GM19438 (cell line): ENCODE results near the gene LIMS3.
A peak's percentile ranks its signal among the peaks of the same experiment; 100 is the strongest.
"Not testable (repeated sequence)": the region's sequence is repeated elsewhere in the genome, so short reads cannot be mapped to it uniquely, and the experiment has no call there.

Source experiments
- ATAC-seq: cut with Tn5 transposase; IDR thresholded peaks from one replicate; pipeline ENCODE4 v1.9.1; 2021; ENCODE audit warnings: low read depth; ENCODE audit not compliant: unreplicated experiment

LIMS3 gene, protein sequence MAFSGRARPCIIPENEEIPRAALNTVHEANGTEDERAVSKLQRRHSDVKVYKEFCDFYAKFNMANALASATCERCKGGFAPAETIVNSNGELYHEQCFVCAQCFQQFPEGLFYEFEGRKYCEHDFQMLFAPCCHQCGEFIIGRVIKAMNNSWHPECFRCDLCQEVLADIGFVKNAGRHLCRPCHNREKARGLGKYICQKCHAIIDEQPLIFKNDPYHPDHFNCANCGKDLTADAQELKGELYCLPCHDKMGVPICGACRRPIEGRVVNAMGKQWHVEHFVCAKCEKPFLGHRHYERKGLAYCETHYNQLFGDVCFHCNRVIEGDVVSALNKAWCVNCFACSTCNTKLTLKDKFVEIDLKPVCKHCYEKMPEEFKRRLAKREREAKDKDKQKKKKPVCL

DNA sequence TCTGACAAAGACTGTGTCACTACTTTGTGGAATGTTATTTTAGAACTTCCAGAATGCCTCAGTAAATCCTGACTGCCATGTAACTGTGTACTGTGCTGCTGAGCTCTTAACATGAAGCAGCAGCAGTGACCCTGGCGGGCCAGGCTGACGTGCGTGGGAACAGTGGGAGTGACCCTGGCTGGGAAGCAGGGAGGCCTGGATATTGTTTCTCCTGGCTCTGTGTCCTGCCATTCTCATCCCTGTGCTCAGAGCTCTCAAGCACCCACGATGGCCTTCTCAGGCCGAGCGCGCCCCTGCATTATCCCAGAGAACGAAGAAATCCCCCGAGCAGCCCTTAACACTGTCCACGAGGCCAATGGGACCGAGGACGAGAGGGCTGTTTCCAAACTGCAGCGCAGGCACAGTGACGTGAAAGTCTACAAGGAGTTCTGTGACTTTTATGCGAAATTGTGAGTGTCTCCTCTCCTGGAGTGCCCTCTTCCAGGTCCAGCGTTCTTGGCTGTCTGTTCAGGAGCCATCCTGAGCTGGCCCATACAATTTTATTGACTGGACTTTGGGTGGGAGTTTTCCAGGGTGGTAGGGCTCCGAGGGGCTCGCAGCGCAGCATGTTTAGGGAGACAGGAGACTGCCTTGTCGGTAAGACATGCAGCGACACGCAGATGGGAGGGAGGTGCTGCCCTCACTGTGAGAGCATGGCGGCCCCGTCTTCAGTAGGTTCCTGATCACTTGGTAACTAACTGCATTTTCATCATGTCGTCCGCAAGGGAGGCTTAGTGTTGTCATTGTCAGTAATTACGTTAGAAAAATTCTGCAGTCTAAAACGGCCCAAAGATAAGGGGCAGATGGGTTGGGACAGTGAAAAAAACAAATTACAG, at the start of gene LIMS3:
Gene LIMS3 (plus strand): TSS at position 227 of the 875 bp plus-strand sequence. CDS start 41 bp downstream, at position 268.
- ATAC-seq, result not testable (repeated sequence)

DNA sequence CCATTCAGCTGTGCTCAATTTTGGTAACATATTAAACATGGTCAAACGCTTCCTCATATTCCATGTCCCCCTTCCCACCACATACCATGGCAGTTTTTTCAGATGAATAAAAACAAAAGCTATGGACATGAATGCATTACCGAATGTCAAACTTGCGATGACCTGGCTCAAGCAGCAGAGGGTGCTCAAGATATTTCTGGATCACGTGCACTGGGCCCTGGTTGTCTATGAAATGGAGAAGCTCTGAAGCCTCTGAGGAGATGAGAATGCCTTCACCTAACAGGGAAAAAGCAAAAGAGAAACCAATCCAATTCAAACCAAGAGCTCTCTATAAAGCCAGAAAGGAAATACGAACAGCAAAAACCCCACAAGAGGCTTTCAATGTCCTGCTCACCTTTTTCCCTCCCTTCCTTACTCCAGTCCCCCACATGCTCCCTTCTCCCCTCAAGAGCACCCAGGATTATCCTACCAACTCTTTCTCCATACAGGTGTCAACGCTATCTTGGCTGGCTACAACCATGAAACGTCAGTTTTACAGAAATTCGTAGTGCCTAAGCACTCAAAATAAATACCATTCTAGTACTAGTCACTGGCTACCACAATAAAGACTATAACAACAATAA, 27.2 kb upstream of the LIMS3 start:
- peak; percentile 89 for ATAC-seq

DNA sequence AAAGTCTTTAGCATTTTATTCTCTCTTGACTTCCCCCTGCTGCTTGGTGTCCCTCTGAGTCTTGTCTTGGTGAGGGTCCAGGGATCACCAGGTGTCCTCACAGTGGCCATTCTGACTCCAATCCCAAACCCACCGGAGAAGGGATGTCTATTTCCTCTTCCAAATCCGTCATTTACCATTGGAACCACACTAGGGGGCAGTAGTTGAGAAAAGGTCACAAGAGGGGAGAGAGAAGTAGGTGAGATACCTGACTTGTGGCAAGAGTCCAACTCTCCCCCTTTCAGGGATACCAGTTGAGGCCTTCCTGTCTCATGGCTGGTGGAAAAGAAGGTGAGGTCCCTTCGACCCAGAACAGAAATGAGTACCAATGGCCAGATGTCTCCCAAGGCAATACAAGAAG, 21.9 kb upstream of the LIMS3 start:
- not testable (repeated sequence) for ATAC-seq

DNA sequence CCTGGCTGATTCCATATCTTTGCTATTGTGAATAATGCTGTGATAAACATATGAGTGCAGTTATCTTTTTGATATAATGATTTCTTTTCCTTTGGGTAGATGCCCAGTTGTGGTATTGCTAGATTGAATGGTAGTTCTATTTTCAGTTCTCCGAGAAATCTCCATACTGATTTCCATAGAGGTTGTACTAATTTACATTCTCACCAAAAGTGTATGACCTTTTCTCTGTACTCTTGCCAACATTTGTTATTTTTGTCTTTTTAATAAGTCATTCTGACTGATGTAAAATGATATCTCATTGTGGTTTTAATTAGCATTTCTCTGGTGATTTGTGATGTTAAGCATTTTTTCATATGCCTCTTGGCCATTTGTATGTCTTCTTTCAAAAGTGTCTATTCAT, 16.4 kb upstream of the LIMS3 start:
- not testable (repeated sequence) for ATAC-seq

DNA sequence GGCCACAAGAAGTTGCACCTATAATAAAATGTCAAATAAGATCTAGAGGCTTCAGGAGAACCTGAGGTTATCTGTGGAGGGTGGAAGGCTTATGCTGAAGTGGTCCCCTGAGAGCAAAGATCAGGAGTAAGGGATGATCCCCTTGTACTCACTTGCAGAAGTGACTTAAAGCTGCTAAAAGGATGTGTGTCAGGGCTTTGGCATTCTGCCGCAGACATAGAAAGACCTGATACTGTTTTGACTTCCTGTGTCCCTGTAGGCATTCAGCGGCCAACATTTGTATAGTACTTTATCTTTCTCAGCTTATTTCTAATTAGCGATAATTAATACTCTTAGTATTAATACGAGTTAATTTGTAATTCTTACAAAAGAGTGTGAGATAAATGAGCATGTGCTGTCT, 10.1 kb upstream of the LIMS3 start:
- not testable (repeated sequence) for ATAC-seq

DNA sequence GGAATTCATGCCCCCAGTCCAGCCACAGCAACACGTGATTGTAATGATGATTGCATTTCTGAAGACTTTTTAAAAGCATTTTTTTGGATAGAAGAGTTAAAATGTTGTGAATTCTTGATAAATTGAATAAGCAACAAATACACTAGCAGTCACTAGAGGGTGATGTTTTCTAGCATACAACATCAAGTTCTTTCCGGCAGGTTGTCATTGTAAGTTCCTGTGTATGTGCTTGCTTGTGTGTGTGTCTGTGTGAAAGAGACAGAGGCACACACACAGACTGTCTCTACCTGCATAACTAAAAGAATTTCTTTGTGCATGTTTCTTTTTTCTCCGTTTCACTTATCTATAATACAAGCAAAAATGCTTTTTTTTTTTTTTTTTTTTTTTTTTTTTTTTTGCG, 8.6 kb upstream of the LIMS3 start:
- ATAC-seq, result not testable (repeated sequence)

DNA sequence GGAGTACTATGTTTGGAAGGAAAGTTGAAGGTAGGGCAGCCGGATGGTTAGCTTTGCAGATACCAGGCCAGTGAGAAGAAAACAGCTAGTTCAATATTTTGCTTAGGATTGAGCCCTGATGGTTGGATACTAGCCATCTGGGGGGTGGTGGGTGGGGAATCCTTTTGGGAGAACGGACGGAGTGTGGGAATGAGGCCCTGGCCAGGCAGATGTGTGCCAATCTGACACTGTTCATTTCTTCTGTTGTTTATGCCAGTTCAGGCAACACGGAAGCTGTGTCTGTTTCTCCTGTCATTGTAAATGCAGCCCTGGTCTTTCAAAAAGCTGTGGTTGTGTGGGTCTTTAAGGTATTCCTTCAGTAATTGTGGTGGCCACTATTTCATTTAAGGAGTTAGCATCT, 7.5 kb upstream of the LIMS3 start:
- ATAC-seq, result not testable (repeated sequence)

DNA sequence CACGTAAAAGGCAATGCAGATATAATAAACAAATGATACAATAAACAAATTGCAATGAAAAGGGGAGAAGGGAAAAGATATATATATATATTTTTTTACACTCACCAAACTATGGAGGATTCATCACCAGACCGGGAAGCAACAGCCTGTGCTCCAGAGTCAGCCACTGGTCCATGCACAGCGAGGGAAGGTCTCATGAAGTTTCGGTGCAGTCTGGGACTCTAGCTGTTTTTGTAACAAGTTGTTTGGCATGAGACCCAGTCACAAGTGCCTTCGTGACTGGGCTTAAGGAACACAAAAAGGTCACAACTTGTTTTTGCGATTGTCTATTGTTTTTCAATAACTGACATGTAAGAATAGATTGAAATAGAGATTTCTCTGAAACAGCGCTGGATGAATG, 4.8 kb upstream of the LIMS3 start:
- not testable (repeated sequence) for ATAC-seq

DNA sequence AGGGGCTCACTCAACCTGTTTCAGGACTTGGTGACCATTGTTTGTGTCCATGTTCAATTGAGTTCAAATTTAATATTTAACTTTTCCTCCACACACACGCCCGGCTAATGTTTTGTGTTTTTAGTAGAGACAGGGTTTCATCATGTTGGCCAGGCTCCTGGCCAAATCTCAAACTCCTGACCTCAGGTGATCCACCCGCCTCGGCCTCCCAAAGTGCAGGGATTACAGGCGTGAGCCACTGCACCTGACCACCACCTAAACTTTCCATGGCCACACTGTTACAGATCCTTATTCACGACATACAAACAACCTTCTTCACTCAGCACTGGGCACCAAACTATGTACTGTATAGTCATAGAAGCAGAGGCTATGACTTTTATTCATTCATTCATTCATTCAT, 4.3 kb upstream of the LIMS3 start:
- ATAC-seq, result not testable (repeated sequence)

DNA sequence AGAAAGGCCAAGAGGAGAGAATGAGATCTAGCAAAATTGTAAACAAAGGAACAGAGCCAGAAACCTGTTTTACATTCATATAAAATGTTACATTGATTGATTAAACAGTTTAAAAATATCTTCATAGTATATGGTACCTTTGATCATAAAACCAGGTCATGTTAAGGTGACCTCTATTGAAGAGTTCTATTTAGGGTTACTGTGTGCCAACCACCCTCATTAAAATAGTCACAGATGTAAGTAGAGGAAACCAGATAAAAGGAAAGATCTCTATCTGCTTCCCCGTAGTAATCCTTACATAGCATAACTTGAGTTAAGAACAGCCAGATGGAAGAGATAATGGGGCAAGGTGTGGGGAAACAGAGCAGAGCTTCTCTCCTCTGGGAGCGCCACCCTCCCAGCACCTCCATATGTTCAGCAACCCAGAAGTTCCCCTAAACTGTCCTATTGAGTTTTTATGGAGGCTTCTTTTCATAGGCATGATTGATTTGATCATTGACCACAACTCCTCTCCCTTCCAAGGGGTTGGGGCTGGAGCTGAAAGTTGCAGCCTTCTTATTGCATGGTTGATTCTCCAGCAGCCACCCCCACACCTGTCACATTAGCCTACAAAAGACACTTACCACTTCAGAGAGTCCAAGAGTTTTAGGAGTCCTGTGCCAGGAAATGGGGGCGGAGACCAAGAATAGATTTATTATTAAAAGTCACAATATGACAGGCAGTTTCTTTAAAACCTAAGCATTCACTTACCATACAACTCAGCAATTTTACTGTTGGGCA, 3.2 kb upstream of the LIMS3 start:
- ATAC-seq, result not testable (repeated sequence)

DNA sequence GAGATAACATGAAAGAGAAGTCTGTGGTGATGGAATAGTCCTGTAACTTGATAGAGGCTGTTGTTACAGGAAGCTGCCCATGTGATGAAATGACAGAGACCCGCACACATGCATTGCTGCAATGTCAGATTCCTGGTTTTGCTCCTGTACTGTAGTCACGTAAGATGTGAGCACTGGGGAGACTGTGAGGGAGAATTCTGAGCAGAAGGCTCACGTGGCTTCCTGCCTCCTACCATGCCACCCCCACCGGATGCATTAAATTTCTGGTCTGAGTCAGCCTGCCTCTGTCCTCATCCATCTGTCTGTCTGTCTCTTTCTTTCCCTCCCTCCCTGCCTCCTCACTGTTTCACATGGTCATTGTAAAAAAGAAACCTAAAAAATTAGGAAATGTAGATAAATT, 2.3 kb upstream of the LIMS3 start:
- peak; percentile 95 for ATAC-seq

DNA sequence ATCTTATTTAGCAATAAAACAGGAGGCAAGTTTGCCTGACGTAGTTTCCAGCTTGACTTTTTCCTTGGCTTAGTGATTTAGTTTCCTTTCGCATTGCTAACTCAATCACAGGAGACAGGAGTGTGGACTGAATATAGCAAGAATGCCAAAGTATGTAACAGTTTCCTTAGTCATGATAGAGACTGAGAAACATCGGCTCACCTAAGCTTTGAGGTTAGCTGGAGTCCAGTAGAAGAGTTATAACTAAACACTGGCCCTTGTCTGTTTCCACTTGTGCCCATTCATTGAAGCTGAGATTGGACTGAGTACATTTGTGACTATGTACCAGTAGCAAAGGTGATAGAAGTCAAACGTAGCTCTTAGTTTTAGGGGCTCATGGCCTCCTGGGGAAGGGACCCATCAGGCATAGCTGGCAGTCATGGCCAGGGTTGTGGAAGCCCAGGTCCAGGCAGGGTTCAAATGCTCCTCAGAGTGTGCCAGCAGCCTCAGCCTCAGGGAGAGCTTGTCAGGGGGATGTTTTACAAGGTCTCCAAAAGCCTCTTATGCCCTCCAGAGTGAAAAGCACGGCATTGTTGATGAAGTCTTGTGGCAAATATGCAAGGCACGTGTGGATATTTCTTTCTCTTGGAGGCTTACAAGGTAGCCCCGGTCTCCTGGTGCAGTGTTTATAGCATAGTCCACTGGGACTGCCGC, 573 bp upstream of the LIMS3 start:
- not testable (repeated sequence) for ATAC-seq

DNA sequence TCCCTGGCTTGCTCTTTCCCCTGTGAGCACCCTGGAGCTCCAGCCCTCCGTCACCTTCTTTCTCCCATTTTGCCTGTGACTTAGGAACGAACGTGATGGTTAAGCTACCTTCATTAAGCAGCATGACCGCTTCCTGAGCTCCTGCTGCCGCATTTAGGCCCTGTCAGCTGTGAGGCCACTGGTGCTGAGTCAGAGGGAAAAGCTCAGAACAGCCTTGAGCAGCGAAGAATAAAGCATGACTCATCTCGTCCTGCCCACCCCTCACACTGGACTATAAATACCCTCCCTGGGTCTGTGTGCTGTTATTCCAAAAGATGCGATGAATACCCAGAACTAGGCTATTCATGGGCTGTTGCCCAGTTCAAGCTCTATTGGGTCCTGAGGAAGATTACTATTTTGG, 7.3 kb downstream of the LIMS3 start:
- peak; percentile 67 for ATAC-seq

DNA sequence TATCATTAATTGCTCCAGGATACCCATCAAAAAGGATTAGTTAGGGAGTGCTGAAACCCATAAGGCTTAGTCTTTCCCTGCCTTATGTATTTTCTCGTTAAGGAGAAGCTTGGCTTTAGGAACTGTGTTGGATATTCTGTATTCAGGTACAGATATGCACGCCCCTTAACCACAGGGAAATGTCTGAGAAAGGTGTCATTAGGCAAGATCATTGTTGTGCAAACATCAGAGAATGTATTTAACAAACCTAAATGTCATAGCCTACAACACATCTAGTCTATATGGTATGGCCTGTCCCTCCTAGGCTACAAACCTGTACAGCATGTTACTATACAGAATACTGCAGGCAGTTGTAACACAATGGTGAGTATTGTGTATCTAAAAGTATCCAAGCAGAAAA, 10.1 kb downstream of the LIMS3 start:
- not testable (repeated sequence) for ATAC-seq

DNA sequence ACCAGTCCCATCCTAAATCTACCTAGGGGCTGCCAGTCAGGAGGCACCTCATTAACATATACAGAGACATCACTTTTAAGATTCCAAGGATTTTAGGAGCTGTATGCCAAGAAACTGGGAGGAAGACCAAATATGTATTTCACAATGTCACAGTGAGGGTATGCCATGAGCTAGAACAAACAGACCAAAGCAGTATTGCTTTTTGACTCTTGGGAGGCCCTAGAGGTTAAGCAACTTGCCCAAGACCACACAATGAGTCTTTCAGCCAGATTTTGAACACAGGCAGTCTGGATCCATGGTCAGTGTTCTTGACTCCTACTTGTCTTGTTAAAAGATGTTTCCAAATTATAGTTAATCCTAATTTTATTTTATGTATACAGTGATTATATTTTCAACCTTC, 12.3 kb downstream of the LIMS3 start:
- not testable (repeated sequence) for ATAC-seq

DNA sequence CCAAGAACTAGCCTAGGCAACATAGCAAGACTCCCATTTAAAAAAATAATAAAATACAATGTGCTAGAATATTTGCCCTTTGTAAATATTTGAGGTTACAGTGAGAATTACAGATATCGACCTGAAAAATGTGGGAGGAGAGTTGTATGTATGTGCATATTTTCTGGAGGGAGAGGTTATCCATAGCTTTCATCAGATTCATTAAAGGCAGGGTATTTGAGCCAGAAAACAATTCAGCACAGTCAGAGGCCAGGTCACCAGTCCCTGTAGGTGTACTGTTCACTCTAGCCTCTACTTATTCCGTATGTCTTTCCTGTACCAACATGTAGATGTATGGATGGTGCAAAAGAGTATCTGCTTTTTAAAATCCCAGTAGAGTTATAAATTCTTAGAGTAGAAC, 15.4 kb downstream of the LIMS3 start:
- not testable (repeated sequence) for ATAC-seq

DNA sequence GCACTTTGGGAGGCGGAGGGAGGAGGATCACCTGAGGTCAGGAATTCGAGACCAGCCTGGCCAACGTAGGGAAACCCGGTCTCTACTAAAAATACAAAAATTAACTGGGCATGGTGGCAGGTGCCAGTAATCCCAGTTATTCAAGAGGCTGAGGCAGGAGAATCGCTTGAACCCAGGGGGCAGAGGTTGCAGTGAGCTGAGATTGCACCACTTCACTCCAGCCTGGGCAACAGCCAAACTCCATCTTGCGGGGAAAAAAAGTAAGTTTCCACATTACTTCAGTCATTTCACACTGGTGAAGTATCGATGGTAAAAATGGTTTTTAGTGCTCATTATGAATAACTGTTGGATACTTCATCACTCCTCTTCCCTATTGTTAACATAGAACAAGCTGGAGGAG, 16.1 kb downstream of the LIMS3 start:
- ATAC-seq, result not testable (repeated sequence)

DNA sequence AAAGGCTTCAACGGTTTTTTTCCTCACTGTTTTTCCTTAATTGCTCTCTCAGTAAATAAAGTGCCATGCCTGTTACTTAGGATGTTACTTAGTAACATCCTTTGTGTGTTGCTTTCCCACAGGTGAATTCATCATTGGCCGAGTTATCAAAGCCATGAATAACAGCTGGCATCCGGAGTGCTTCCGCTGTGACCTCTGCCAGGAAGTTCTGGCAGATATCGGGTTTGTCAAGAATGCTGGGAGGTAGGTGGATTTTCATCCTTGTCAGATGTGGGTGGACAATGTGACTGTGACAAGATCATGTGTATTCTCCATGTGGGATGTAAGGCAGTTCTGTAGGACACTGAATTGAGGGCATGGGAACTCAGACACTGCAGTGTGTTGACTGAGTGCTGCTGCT, 17.3 kb downstream of the LIMS3 start:
- ATAC-seq, result not testable (repeated sequence)

DNA sequence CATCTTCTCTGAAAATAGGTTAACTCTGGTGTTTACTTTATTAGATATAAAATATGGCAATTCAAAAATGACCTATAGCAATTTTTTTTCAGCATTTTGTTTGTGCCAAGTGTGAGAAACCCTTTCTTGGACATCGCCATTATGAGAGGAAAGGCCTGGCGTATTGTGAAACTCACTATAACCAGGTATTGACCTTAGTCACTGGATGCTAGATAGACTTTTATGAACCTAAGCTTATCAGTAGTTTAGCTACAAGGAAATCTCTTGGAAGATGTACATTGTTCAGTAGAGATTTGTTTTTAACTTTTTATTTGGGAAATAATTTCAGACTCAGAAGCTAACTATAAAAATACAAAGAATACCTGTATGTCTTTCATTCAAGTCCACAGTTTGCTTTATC, 21.7 kb downstream of the LIMS3 start:
- ATAC-seq, result not testable (repeated sequence)
